HG03439 (cell line): Measurements from ENCODE around the gene RAB7A.

Source experiments
- ATAC-seq: cut with Tn5 transposase; IDR thresholded peaks from one replicate; pipeline ENCODE4 v1.9.1; 2021; ENCODE audit warnings: mild to moderate bottlenecking, moderate library complexity; ENCODE audit not compliant: unreplicated experiment

Gene RAB7A

GRCh38 chr3:128726023-128727016 is at the start of gene RAB7A:
TSS of gene RAB7A (plus strand) at chr3:128726183. CDS start at chr3:128795368, 69,185 bp downstream.
- peak; percentile 91 for ATAC-seq

GRCh38 chr3:128679338-128679737 is 46.6 kb upstream of the RAB7A start:
- ATAC-seq = no peak

- ATAC-seq = peak; percentile 97
Measured at GRCh38 chr3:128680603-128681368, 45.2 kb upstream of the RAB7A start.

- no peak for ATAC-seq
Measured at GRCh38 chr3:128681369-128681829, 44.6 kb upstream of the RAB7A start.

- ATAC-seq = no peak
Measured at GRCh38 chr3:128683957-128684356, 42.0 kb upstream of the RAB7A start.

GRCh38 chr3:128684986-128685726 is 40.8 kb upstream of the RAB7A start:
- no peak for ATAC-seq

GRCh38 chr3:128686465-128686864 is 39.5 kb upstream of the RAB7A start:
- no peak for ATAC-seq

GRCh38 chr3:128689060-128689459 is 36.9 kb upstream of the RAB7A start:
- ATAC-seq = no peak

GRCh38 chr3:128693696-128694095 is 32.3 kb upstream of the RAB7A start:
- no peak for ATAC-seq

- ATAC-seq = no peak
Measured at GRCh38 chr3:128697341-128697740, 28.6 kb upstream of the RAB7A start.

- no peak for ATAC-seq
Measured at GRCh38 chr3:128698211-128699047, 27.6 kb upstream of the RAB7A start.

- ATAC-seq = no peak
Measured at GRCh38 chr3:128701342-128702212, 24.4 kb upstream of the RAB7A start.

- ATAC-seq = no peak
Measured at GRCh38 chr3:128702391-128702790, 23.6 kb upstream of the RAB7A start.

GRCh38 chr3:128703561-128703960 is 22.4 kb upstream of the RAB7A start:
- no peak for ATAC-seq

- no peak for ATAC-seq
Measured at GRCh38 chr3:128706086-128706615, 19.8 kb upstream of the RAB7A start.

GRCh38 chr3:128707928-128708494 is 18.0 kb upstream of the RAB7A start:
- ATAC-seq = no peak

GRCh38 chr3:128709038-128709437 is 16.9 kb upstream of the RAB7A start:
- no peak for ATAC-seq

GRCh38 chr3:128709506-128710210 is 16.3 kb upstream of the RAB7A start:
- ATAC-seq = no peak
